HL-60 (cell line): ENCODE measurements around the gene TIMM29.

Source experiments
- CTCF ChIP-seq: IDR thresholded peaks from one replicate; pipeline ENCODE4 v1.5.1; 2011; ENCODE audit warnings: low read length, control low read depth, inconsistent platforms; ENCODE audit not compliant: insufficient read depth
- POLR2AphosphoS5 ChIP-seq: IDR thresholded peaks from 2 replicates; pipeline ENCODE4 v1.6.1; 2012; ENCODE audit warnings: low read depth
- REST ChIP-seq: IDR thresholded peaks from 2 replicates; pipeline ENCODE4 v1.6.1; 2012; ENCODE audit warnings: low read depth; ENCODE audit not compliant: insufficient replicate concordance

GRCh38 chr19:10961073-10961860 is 32.7 kb downstream of the TIMM29 start:
- TF ChIP-seq CTCF (no peak), POLR2AphosphoS5 (no peak), REST (peak; percentile 24)
